ENCODE results near the gene CHML.

DNA sequence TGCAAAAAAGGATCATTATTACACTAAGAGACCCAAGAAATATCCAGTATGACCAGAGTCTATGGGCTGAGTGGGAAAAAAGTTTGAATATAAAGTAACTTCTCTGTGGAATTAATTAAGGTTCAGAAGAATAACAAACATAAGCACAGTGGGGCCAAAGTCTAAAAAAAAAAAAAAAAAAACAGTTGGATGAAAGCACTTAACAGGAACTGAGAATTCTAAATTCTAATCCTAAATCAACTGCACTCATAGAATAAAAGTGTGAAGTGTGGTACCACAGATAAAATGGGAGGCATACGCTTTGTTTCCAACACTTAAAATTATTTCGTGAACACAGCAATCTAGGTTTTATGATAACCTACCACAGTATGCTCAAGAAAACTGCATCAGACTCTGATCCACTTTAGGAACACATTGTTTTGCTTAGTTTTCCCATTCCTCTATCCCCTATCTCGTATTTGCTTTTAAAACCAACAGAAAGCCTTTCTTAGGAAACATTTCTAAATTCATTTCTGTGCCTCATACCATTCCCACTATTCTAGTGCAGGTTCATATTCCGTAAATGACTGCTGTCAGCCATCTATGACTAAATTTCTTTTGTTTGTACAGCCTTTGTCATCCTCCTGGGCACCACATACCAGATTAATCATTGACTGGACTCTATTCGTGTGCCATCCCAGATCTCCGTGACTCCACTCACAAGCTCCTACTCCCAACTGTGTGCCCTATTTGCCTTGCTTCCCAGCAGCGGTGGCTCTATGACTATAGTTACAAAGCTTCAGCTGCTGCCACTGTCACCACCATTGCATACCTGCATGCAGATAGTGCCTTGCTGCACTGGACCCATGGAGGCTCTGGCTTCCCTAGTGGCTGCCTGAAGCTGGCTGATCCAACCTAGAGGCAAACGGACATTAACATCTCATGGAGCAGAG is 24.9 kb downstream of the CHML start:
- TF ChIP-seq, protein P1, sequence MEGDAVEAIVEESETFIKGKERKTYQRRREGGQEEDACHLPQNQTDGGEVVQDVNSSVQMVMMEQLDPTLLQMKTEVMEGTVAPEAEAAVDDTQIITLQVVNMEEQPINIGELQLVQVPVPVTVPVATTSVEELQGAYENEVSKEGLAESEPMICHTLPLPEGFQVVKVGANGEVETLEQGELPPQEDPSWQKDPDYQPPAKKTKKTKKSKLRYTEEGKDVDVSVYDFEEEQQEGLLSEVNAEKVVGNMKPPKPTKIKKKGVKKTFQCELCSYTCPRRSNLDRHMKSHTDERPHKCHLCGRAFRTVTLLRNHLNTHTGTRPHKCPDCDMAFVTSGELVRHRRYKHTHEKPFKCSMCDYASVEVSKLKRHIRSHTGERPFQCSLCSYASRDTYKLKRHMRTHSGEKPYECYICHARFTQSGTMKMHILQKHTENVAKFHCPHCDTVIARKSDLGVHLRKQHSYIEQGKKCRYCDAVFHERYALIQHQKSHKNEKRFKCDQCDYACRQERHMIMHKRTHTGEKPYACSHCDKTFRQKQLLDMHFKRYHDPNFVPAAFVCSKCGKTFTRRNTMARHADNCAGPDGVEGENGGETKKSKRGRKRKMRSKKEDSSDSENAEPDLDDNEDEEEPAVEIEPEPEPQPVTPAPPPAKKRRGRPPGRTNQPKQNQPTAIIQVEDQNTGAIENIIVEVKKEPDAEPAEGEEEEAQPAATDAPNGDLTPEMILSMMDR (IDR thresholded peaks at IDR 0.05), result no peak
- TF ChIP-seq POLR2A (IDR thresholded peaks at IDR 0.05), result no peak
